GM23338 (cell line): ENCODE measurements around the gene FBXO46. TPM values are rescaled to one million over a fixed set of nuclear protein-coding genes. Genes with fewer than 3 reads are reported as not detected.
A peak's percentile ranks its signal among the peaks of the same experiment; 100 is the strongest.

ENCODE experiments used
- ATAC-seq: fragments of 200-7000 bp; cut with Tn5 transposase; 3 replicates; pipeline ENCODE4 v1.9.1; 2020
- DNase-seq: peaks from one replicate; pipeline ENCODE4 v3.0.0-alpha.2; 2015; ENCODE audit warnings: low spot score
- H2AFZ ChIP-seq: fragments of 200-600 bp; sonication (generic); 2 replicates; pipeline ENCODE4 v1.8.0; 2016; ENCODE audit warnings: antibody characterized with exemption, mild to moderate bottlenecking, moderate library complexity
- H3F3A ChIP-seq: fragments of 200-600 bp; sonication (generic); replicated peaks from 2 replicates; pipeline ENCODE4 v1.8.0; 2017; ENCODE audit warnings: antibody characterized with exemption, mixed run types, low read depth
- H3K27ac ChIP-seq: fragments of 200-600 bp; sonication (generic); 2 replicates; pipeline ENCODE4 v1.6.1; 2016; ENCODE audit warnings: low read depth
- H3K27me3 ChIP-seq: fragments of 200-600 bp; sonication (generic); 2 replicates; pipeline ENCODE4 v1.8.0; 2016; ENCODE audit warnings: mild to moderate bottlenecking, mixed run types, moderate library complexity; ENCODE audit not compliant: insufficient read depth
- H3K36me3 ChIP-seq: fragments of 200-600 bp; sonication (generic); 2 replicates; pipeline ENCODE4 v1.8.0; 2016; ENCODE audit warnings: mild to moderate bottlenecking; ENCODE audit not compliant: insufficient read depth
- H3K4me1 ChIP-seq: fragments of 200-600 bp; sonication (generic); 2 replicates; pipeline ENCODE4 v1.8.0; 2016; ENCODE audit warnings: mild to moderate bottlenecking, moderate library complexity; ENCODE audit not compliant: insufficient read depth
- H3K4me2 ChIP-seq: fragments of 200-600 bp; sonication (generic); 2 replicates; pipeline ENCODE4 v1.7.1; 2017; ENCODE audit warnings: mixed run types
- H3K4me3 ChIP-seq: fragments of 200-600 bp; sonication (generic); 2 replicates; pipeline ENCODE4 v1.6.1; 2016; ENCODE audit warnings: mixed run types
- H3K79me2 ChIP-seq: fragments of 200-600 bp; sonication (generic); replicated peaks from 2 replicates; pipeline ENCODE4 v1.8.0; 2017; ENCODE audit warnings: mild to moderate bottlenecking; ENCODE audit not compliant: insufficient read depth
- H3K9me2 ChIP-seq: fragments of 200-600 bp; sonication (generic); 2 replicates; pipeline ENCODE4 v1.8.0; 2017; ENCODE audit not compliant: insufficient read depth
- H4K20me1 ChIP-seq: fragments of 200-600 bp; sonication (generic); replicated peaks from 2 replicates; pipeline ENCODE4 v1.8.0; 2017; ENCODE audit warnings: mild to moderate bottlenecking; ENCODE audit not compliant: insufficient read depth
- H3K27ac Mint-ChIP-seq: 2 replicates; pipeline ENCODE4 v1.8.0; 2020; ENCODE audit warnings: inconsistent platforms, mild to moderate bottlenecking, moderate library complexity, mixed read lengths
- H3K27me3 Mint-ChIP-seq: 3 replicates; pipeline ENCODE4 v1.8.0; 2022; ENCODE audit warnings: low read depth, mild to moderate bottlenecking, moderate library complexity, mixed read lengths, inconsistent platforms; ENCODE audit not compliant: insufficient read depth, poor library complexity
- H3K36me3 Mint-ChIP-seq: 3 replicates; pipeline ENCODE4 v1.8.0; 2021; ENCODE audit warnings: low read depth, mild to moderate bottlenecking, inconsistent platforms, moderate library complexity, mixed read lengths
- H3K4me1 Mint-ChIP-seq: 3 replicates; pipeline ENCODE4 v1.8.0; 2020; ENCODE audit warnings: mild to moderate bottlenecking, inconsistent platforms, mixed read lengths
- H3K4me3 Mint-ChIP-seq: 3 replicates; pipeline ENCODE4 v1.8.0; 2021; ENCODE audit warnings: moderate library complexity, mild to moderate bottlenecking, inconsistent platforms, mixed read lengths
- H3K9me3 Mint-ChIP-seq: 3 replicates; pipeline ENCODE4 v1.8.0; 2020; ENCODE audit warnings: moderate library complexity, mild to moderate bottlenecking, inconsistent platforms, mixed read lengths
- CREB1 ChIP-seq: fragments of 250-450 bp; sonication (Bioruptor Pico); IDR thresholded peaks from 2 replicates; pipeline ENCODE4 v1.5.0; 2020; ENCODE audit warnings: low read depth, mild to moderate bottlenecking, moderate library complexity
- CTCF ChIP-seq, 2 experiments: fragments of 200-600 bp in 1 of 2; sonication (generic) in 1 of 2; conservative IDR thresholded peaks; 2 replicates each; pipeline versions ENCODE4 v1.5.1 to v1.6.1; 2016 to 2017; ENCODE audit warnings: antibody characterized with exemption in 2 of 2, low read depth in 2 of 2, mild to moderate bottlenecking in 2 of 2, moderate library complexity in 1 of 2
- ETS1 ChIP-seq: IDR thresholded peaks from 2 replicates; pipeline ENCODE4 v1.6.1; 2016; ENCODE audit warnings: antibody characterized with exemption
- EZH2 ChIP-seq: fragments of 200-600 bp; sonication (generic); IDR thresholded peaks from one replicate; pipeline ENCODE4 v1.8.0; 2017; ENCODE audit warnings: antibody characterized with exemption, mild to moderate bottlenecking, low read depth; ENCODE audit not compliant: unreplicated experiment
- EZH2phosphoT487 ChIP-seq: fragments of 200-600 bp; sonication (generic); IDR thresholded peaks from one replicate; pipeline ENCODE4 v1.8.1; 2018; ENCODE audit warnings: antibody characterized with exemption; ENCODE audit not compliant: unreplicated experiment
- JUNB ChIP-seq: IDR thresholded peaks from one replicate; pipeline ENCODE4 v1.6.1; 2016; ENCODE audit warnings: antibody characterized with exemption; ENCODE audit not compliant: unreplicated experiment
- NANOG ChIP-seq: IDR thresholded peaks from 2 replicates; pipeline ENCODE4 v1.6.1; 2016; ENCODE audit warnings: antibody characterized with exemption, borderline replicate concordance
- POLR2AphosphoS5 ChIP-seq: IDR thresholded peaks from 2 replicates; pipeline ENCODE4 v1.6.1; 2016; ENCODE audit warnings: antibody characterized with exemption, low read depth
- REST ChIP-seq: IDR thresholded peaks from one replicate; pipeline ENCODE4 v1.6.1; 2018; ENCODE audit warnings: antibody characterized with exemption; ENCODE audit not compliant: unreplicated experiment
- STAT1 ChIP-seq: IDR thresholded peaks from one replicate; pipeline ENCODE4 v1.6.1; 2016; ENCODE audit warnings: antibody characterized with exemption; ENCODE audit not compliant: unreplicated experiment
- ZNF114 ChIP-seq: fragments of 250-450 bp; sonication (Bioruptor Pico); IDR thresholded peaks from 2 replicates; pipeline ENCODE4 v1.5.0; 2020; ENCODE audit warnings: mild to moderate bottlenecking, moderate library complexity
- ZNF331 ChIP-seq: fragments of 250-450 bp; sonication (Bioruptor Pico); IDR thresholded peaks from 2 replicates; pipeline ENCODE4 v1.5.0; 2020; ENCODE audit warnings: low read depth, mild to moderate bottlenecking, moderate library complexity
- ZNF462 ChIP-seq: fragments of 250-450 bp; sonication (Bioruptor Pico); IDR thresholded peaks from 2 replicates; pipeline ENCODE4 v1.5.0; 2020; ENCODE audit warnings: mild to moderate bottlenecking, moderate library complexity
- polyA plus RNA-seq: library from polyadenylated mRNA; unstranded; fragments of >200 nt; fragmentation: Nextera tagmentation; extraction: Ambion mirVana; gene quantifications from 2 replicates; pipeline ENCODE4 v1.2.1, GENCODE V29; 2016
- total RNA-seq: library from RNA; depleted of rRNA; stranded (reverse); fragments of >200 nt; shearing (Covaris generic); gene quantifications from 2 replicates; pipeline ENCODE4 v1.2.3, GENCODE V29; 2014

Gene FBXO46
- total and polyA plus RNA-seq, 2 experiments from 2014 or later: 9.4 to 35.8 TPM

DNA sequence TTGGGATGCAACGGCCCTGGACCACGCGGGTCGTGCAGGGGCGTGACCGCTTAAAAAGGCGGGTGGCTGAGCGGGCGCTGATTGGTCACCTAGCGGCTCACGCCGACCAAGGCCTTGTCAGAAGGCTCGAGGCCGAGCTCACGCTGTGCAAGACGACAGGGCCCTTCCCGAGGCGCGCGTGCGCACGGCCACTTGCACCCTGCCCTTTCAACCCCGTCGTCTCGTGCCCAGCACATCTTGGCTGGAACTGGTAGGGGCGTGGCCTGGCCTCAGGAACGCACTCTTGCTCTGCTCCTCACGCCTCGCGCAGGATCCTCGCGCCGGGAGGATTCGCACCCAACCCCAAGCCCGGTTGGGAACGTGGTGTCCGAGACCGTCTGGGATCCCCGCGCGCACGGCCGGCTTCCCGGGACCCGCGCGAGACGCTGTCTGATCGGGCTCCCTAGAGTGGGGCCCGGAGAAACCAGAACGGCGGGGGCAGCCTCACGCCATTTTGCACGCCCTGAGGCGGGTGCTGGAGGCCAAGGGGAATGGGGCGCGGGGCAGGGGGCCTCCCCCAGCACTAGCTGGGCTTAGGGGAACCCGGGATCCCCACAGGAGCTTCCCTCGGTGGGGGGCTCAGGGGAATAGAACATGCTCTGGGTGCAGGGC lies 2.6 kb upstream of the FBXO46 start, which contains the start of gene MEIOSIN:
Gene MEIOSIN (plus strand): TSS at position 280 of the 651 bp plus-strand sequence. CDS start 1,938 bp downstream, outside the sequence.
- no peaks in the 10 kb centered on the region for H3K36me3 Mint-ChIP-seq
- Histone ChIP-seq H3K9me2 (no peaks in the 10 kb centered on the region), H3K4me3 (no peak within 1 kb of the TSS), H2AFZ (peak within 1 kb of the TSS; percentile 87), H3F3A (peaks cover 3% of the 10 kb centered on the region; the same call in 1 of the 2 replicates), H3K36me3 (no peaks in the 10 kb centered on the region), H3K4me1 (peaks cover 8% of the 10 kb centered on the region), H3K27me3 (no peaks in the 10 kb centered on the region), H3K27ac (no peak within 1 kb of the TSS), H3K4me2 (no peak within 1 kb of the TSS), H4K20me1 (no peaks in the 10 kb centered on the region; the same call in 1 of the 2 replicates), H3K79me2 (peaks cover 21% of the 10 kb centered on the region)
- peaks cover 5% of the 10 kb centered on the region for H3K4me1 Mint-ChIP-seq
- no peaks in the 10 kb centered on the region for H3K9me3 Mint-ChIP-seq
- H3K4me3 Mint-ChIP-seq: no peak within 1 kb of the TSS; the same call in 2 of the 3 replicates
- ATAC-seq: no peak
- no peak within 1 kb of the TSS for H3K27ac Mint-ChIP-seq
- peaks cover 3% of the 10 kb centered on the region for H3K27me3 Mint-ChIP-seq
- TF ChIP-seq EZH2 (no peak), NANOG (no peak), STAT1 (no peak), EZH2phosphoT487 (no peak), ZNF462 (CRISPR knock-in tag) (no peak), POLR2AphosphoS5 (no peak), CREB1 (CRISPR knock-in tag) (no peak), REST (no peak), ETS1 (no peak), ZNF331 (no peak), ZNF114 (CRISPR knock-in tag) (no peak), JUNB (no peak), CTCF (conservative IDR thresholded peaks at IDR 0.05; ENCODE audit: low read depth in 2 of 2) (no peak)
- DNase-seq: peak; percentile 44
